ENCODE results near the gene MAGIX.

The MAGIX gene

GRCh38 chrX:49183701-49184281 lies 21.2 kb downstream of the MAGIX start:
- DNase-seq (ENCODE audit: low read depth in 2 of 2), result no peak

GRCh38 chrX:49184294-49185281 lies 22.0 kb downstream of the MAGIX start:
- no peak for DNase-seq (ENCODE audit: low read depth in 2 of 2)

- peak; percentile 47 to 60 for DNase-seq (ENCODE audit: low read depth in 2 of 2)
Observed at GRCh38 chrX:49186125-49187027, 23.8 kb downstream of the MAGIX start, which contains the start of gene PRICKLE3. Gene PRICKLE3 (minus strand): TSS chrX:49186373. CDS start chrX:49186297, 76 bp downstream.

- no peak for DNase-seq (ENCODE audit: low read depth in 2 of 2)
Observed at GRCh38 chrX:49187028-49187394, 24.5 kb downstream of the MAGIX start.

GRCh38 chrX:49187526-49187925 lies 25.0 kb downstream of the MAGIX start:
- DNase-seq (ENCODE audit: low read depth in 2 of 2), result no peak

- DNase-seq (ENCODE audit: low read depth in 2 of 2), result no peak
Observed at GRCh38 chrX:49188468-49189076, 26.0 kb downstream of the MAGIX start.

- DNase-seq (ENCODE audit: low read depth in 2 of 2), result no peak
Observed at GRCh38 chrX:49189606-49190005, 27.0 kb downstream of the MAGIX start.

GRCh38 chrX:49190821-49191573 lies 28.4 kb downstream of the MAGIX start:
- peak; percentile 54 to 73 for DNase-seq (ENCODE audit: low read depth in 2 of 2)

GRCh38 chrX:49191574-49192011 lies 29.0 kb downstream of the MAGIX start:
- no peak for DNase-seq (ENCODE audit: low read depth in 2 of 2)

GRCh38 chrX:49192722-49193328 lies 30.3 kb downstream of the MAGIX start:
- DNase-seq (ENCODE audit: low read depth in 2 of 2), result no peak

GRCh38 chrX:49193542-49193964 lies 31.0 kb downstream of the MAGIX start:
- DNase-seq (ENCODE audit: low read depth in 2 of 2), result no peak

GRCh38 chrX:49197543-49198087 lies 35.1 kb downstream of the MAGIX start:
- DNase-seq (ENCODE audit: low read depth in 2 of 2), result no peak

- DNase-seq (ENCODE audit: low read depth in 2 of 2), result no peak
Observed at GRCh38 chrX:49198540-49199314, 36.2 kb downstream of the MAGIX start.

- DNase-seq (ENCODE audit: low read depth in 2 of 2), result no peak
Observed at GRCh38 chrX:49199315-49199595, 36.7 kb downstream of the MAGIX start.

- DNase-seq (ENCODE audit: low read depth in 2 of 2), result peak; percentile 76 to 79
Observed at GRCh38 chrX:49199906-49200771, 37.6 kb downstream of the MAGIX start, which contains the start of gene SYP. Gene SYP (minus strand): TSS chrX:49200193. CDS start chrX:49200186, 7 bp downstream.

GRCh38 chrX:49202022-49202421 lies 39.5 kb downstream of the MAGIX start:
- no peak for DNase-seq (ENCODE audit: low read depth in 2 of 2)

- DNase-seq (ENCODE audit: low read depth in 2 of 2), result no peak
Observed at GRCh38 chrX:49203536-49203935, 41.0 kb downstream of the MAGIX start.

- DNase-seq (ENCODE audit: low read depth in 2 of 2), result no peak
Observed at GRCh38 chrX:49204017-49204416, 41.5 kb downstream of the MAGIX start.

Data from activated CD4-positive, alpha-beta T cell treated with anti-CD3 and anti-CD28 coated beads for 24 hours (primary cell).